CD4-positive, alpha-beta T cell treated with Interleukin-17A for 4 hours (primary cell): Measurements from ENCODE around the gene MEI1.
"Not testable (repeated sequence)": the region's sequence is repeated elsewhere in the genome, so short reads cannot be mapped to it uniquely, and the experiment has no call there.

ENCODE experiments used
- DNase-seq: peaks from one replicate; pipeline ENCODE4 v3.0.0-alpha.2; 2020; ENCODE audit warnings: mixed read lengths

Gene MEI1, protein sequence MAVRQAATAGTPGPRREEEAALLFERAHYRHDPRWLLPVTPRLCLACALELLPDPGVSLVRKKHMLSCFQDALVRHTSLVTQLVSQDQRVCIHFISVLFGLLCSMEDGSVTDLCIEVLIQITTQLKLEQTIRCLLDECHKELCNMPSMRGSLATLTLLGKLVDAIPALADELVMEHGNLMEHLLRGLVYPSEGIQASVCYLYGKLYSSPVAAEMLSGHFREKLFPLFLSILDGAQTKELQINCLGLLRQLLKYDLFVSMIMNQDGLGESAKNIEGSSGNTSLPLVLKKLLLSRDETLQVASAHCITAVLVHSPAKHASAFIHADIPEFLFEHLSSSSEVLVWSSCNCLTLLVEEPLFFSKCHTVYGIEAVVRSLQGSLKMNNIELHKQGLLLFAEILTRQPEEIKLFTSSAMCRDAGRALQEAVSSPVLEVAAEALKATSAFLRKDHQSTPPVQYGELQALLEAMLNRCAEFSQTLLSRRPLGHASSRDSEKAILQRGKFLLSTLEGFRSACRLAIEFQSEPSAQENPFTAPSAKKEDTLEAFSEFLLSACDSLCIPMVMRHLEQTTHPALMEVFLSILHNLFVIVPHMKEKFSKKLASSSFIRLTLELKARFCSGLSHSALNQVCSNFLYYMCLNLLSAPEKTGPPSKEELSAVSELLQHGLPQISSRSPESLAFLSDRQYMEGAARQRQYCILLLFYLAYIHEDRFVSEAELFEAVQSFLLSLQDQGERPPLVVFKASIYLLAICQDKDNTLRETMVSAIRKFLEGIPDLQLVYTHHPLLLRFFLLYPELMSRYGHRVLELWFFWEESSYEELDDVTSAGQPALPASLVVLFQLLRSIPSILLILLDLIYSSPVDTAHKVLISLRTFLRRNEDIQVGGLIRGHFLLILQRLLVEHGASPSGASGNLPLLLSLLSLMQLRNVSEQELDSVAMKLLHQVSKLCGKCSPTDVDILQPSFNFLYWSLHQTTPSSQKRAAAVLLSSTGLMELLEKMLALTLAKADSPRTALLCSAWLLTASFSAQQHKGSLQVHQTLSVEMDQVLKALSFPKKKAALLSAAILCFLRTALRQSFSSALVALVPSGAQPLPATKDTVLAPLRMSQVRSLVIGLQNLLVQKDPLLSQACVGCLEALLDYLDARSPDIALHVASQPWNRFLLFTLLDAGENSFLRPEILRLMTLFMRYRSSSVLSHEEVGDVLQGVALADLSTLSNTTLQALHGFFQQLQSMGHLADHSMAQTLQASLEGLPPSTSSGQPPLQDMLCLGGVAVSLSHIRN

DNA sequence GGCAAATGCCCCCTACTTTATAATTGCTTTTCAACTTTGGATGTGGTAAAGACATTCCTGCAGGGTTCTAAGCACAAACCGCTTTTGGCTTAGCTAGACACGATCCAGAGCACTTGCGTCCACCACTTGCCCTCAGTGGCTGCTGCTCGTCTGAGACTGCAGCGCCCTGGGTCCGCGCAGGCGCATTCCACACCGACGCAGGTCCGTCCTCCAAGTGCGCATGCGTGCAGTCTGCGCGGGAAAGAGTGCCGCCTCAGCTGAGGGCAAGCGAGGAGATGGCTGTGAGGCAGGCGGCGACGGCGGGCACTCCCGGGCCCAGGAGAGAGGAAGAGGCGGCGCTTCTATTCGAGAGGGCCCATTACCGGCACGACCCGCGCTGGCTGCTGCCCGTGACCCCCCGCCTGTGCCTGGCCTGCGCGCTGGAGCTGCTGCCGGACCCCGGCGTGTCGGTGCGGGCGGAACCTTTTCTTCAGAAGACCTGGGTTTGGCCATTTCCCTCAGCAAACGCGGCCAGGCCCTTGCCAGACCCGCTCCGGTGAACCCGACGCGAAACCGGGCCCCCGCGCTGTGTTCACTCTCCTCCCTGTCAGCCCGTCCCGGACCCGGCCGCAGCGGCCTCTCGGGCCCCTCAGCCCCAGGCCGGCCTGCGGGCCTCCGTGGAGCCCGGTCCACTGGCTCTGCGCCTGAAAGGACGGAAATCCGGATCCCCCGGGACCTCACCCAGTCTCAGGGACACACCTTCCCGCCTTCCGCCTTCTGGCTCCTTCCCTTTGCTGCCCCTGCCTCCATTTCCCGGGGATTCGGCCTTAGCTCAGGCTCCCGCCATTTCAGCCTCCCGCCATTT, at the start of gene MEI1:
Gene MEI1, plus strand, starts transcription at position 240 of the 844 bp plus-strand sequence. Its CDS starts 36 bp downstream, at position 276.
- DNase-seq, result peak; percentile 95

DNA sequence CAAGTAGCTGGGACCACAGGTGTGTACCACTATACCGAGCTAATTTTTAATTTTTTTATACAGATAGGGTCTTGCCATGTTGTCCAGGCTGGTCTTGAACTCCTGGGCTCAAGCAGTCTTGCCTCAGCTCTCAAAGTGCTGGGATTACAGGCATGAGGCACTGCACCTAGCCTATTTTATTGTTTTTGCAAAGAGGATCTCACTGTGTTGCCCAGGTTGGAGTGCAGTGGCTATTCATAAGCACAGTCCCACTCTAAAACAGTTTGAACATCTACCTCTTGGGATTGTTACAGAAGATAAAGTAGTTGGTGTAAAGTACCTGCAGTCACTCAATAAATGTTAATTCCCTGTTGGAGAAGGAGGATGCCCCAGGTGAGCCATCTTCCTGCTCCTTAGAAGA, 49.1 kb upstream of the MEI1 start:
- no peak for DNase-seq

DNA sequence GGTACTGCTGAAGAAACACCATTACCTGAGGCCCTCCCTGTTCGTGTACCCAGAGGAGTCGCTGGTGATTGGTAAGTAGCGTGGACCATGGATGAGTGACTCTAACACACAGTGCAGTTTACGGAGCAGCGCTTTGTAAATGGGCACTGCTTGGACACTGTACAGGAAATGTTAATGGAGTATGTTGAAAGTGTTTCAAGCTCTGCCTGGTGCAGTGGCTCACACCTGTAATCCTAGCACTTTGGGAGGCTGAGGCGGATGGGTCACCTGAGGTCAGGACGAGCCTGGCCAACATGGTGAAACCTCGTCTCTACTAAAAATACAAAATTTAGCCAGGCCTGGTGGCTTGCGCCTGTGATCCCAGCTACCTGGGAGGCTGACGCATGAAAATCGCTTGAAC, 48.5 kb upstream of the MEI1 start:
- DNase-seq, result no peak

DNA sequence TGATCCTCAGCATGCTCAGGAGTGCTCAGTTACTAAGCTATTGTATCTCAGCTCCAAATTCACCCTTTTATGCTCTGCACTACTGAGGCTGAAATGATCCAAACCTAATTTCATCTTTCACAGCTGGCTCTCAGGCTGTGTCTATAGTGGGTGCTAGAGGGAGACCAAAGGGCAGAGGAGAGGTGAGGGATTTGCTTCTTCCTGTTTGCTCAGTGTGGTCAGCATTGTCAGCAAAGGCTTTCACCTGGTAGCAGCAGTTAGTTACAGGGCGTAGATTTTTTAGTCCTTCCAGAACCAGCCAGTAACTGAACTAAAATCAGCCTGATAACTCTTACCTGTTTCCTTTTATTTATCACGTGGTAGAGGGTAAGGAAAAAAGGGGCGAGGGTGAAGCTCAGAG, 45.0 kb upstream of the MEI1 start:
- no peak for DNase-seq

DNA sequence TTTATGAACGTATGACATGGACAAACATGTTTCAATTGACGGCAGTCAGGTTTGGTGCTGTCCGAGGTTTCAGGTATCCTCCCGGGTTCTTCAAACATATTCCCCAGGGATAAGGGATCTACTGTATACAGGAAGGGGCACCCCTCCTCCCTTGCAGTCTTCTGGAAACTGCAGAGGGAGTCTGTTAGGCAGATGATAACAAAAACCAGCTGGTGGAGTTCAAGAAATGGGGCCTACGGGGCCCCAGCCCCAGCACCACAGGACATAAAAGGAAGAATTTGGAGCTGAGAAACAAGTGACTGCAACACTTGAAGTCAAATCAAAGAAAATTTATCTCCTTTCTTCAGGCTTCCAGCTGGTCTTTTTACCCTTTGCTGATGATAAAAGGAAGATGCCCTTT, 42.7 kb upstream of the MEI1 start:
- no peak for DNase-seq

DNA sequence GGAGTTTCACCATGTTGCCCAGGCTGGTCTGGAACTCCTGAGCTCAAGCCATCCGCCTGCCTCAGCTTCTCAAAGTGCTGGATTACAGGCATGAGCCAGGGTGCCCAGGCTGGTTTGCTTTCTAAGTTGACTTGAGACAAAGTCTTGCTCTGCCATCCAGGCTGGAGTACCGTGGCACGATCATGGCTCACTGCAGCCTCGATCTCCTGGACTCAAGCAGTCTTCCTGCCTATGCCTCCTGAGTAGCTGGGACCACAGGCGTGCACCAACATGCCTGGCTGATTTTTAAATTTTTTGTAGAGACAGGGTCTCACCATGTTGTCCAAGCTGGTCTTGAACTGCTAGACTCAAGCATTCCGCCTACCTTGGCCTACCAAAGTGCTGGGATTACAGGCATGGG, 41.6 kb upstream of the MEI1 start:
- DNase-seq, result no peak

DNA sequence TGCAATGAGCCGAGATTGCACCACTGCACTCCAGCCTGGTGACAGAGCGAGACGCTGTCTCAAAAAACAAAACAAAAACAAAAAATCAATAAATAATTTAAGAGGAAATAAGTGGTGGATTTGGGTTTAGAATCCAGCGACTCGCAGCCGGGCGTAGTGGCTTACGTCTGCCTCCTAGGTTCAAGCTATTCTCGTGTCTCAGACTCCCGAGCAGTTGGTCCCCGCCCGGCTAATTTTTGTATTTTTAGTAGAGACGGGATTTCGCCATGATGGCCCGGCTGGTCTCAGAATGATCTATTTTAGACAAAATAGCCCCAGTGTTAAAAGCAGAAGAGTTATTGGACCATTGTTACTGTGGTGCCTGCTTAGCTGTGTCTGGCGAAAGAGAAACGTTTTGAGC, 40.4 kb upstream of the MEI1 start:
- no peak for DNase-seq

DNA sequence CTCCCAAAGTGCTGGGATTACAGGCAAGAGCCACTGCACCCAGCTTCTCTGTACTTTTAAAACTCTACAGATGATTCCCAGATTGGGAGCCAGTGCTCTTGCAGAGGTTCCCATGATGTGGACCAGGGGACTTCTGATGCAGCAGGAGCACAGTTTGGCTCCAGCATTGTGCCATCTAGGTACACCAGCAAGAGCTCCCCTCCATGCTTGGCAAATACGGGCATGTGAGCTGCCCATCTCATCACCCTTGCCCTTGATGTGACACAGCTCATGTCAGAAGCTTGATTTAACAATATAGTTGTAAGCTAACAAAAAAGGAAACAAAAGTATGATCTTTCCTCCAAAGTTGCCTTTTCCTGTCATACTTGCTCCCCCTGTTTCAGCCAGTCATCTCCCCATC, 39.4 kb upstream of the MEI1 start:
- no peak for DNase-seq

DNA sequence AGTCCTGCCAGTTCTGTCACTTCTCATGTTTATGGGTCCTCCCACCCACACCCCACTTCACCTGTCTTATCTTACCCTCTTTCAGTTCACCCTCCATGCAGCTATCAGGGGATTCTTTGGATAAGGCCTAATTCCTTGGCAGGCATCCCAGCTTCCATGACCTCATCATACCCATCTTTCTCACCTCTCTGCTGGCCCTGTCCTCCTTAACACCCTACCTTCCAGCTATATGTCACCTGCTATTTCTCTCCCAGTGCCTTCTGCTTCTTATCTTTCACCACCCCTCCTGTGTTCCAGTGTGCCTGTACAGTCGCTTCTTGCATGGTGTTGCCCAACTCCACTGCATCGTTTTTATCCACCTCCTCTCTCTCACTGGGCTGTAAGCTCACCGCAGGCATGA, 38.9 kb upstream of the MEI1 start:
- no peak for DNase-seq

DNA sequence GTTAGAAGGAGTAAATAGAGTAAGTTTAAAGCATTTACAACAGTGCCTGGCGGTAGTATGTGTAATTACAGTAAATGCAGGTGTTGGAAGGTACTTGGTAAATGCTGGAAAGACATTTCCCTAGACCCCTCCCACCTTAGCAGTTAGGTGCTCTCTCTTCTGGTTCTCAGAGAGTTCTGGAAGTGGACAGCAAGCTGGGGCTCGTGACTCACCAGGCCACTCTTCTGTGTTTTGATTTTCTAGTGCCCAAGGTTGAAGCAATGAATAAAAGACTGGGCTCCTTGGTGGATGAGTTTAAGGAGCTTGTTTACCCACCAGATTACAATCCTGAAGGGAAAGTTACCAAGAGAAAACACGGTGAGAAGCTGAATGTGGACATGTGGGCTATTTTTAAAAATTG, 38.2 kb upstream of the MEI1 start:
- no peak for DNase-seq

DNA sequence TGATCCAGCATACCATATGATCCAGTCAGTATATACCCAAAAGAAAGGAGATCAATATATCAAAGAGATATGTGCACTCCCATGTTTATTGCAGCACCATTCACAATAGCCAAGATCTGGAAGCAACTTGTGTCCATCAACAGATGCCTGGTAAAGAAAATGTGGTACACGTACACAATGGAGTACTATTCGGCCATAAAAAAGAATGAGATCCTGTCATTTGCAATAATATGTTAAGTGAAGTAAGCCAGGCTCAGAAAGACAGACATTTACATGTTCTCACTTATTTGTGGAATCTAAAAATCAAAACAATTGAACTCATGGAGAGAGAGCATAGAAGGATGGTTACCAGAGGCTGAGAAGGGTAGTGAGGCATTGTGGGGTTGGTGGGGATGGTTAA, 37.6 kb upstream of the MEI1 start:
- no peak for DNase-seq

DNA sequence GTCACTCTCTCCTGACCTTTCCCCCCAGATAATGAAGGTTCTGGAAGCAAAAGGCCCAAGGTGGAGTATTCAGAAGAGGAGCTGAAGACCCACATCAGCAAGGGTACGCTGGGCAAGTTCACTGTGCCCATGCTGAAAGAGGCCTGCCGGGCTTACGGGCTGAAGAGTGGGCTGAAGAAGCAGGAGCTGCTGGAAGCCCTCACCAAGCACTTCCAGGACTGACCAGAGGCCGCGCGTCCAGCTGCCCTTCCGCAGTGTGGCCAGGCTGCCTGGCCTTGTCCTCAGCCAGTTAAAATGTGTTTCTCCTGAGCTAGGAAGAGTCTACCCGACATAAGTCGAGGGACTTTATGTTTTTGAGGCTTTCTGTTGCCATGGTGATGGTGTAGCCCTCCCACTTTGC, 35.7 kb upstream of the MEI1 start:
- DNase-seq, result not testable (repeated sequence)

DNA sequence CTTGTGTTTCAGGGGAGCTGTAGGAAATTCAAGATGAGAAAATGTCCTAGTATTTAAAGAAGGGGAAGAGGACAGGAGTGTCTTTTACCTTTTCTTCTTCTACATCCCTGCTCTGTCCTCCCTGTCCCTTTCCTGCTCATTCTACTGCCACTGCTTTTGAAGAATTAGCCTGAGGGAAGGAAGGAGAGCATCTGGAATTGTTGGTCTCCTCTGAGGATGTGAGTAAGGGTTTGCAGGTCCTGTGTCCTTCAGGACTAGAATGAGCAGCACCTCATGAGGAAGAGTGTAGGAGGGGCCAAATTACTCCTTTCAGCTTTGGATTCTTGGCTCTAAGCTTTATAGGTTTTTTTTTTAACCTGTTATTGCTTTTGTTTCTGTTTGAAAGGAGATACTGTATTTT, 34.8 kb upstream of the MEI1 start:
- DNase-seq, result no peak

DNA sequence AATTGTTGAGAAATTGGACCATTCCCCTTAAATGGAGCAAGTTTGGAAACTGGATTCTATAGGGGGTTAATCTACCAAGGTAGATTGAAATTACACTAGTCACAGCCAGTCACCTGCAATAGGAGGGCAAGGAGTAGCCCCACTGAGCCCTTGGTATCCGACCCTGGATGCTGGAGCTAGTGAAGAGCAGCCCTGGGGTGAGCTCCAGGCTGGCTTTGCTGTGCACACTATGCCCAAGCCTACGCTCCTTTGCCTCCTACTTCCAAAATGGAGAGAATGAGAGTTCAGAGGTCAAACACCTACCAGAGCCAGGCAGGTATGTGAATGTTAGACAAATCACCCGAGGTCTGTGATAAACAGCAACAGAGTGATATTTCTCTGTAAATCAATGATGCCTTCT, 34.4 kb upstream of the MEI1 start:
- no peak for DNase-seq

DNA sequence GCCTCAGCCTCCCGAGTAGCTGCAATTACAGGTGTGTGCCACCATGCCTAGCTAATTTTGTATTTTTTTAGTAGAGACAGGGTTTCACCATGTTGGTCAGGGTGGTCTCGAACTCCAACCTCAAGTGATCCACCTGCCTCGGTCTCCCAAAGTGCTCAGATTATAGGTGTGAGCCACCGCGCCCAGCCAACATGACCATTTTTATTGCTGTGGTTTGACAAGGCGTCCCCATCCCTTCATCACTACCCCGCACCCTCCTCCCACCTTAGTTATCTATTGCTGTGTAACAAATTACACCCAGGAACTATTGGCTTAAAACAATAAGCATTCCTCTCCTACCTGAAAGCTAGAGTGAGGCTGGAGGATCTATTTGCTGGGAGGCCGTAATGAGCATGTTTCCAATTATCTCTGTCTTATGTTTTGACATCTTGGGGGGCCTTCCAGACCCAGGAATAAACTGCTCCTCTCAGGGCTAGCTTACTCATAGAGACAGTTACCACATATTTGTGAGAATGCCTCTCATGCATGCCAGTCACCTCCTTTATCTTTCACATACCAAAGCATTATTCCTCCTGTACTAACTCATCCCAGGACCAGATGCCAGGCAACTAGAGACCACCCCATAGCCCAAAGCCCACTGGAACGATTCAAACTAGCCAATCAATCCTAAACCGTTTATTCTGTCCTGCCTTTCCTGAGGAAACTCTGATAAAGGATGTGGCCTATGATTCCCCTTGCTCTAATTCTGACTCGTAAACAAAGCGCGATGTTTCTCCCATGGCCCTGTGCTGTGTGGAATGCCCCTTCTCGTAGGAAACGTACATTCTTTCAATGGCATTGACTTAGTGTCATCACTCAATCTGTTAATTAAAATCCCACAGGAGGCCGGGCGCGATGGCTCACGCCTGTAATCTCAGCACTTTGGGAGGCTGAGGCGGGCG, 30.1 kb upstream of the MEI1 start:
- DNase-seq, result no peak

DNA sequence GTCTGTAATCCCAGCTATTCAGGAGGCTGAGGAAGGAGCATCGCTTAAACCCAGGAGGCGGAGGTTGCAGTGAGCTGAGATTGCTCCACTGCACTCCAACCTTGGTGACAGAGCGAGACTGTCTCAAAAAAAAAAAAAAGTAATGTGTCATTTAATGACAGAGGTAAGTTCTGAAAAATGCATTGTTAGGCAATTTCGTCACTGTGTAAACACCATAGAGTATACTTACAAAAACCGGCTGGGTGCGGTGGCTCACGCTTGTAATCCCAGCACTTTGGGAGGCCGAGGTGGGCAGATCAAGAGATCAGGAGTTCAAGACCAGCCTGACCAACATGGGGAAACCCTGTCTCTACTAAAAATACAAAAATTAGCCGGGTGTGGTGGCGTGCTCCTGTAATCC, 27.2 kb upstream of the MEI1 start:
- DNase-seq, result not testable (repeated sequence)

DNA sequence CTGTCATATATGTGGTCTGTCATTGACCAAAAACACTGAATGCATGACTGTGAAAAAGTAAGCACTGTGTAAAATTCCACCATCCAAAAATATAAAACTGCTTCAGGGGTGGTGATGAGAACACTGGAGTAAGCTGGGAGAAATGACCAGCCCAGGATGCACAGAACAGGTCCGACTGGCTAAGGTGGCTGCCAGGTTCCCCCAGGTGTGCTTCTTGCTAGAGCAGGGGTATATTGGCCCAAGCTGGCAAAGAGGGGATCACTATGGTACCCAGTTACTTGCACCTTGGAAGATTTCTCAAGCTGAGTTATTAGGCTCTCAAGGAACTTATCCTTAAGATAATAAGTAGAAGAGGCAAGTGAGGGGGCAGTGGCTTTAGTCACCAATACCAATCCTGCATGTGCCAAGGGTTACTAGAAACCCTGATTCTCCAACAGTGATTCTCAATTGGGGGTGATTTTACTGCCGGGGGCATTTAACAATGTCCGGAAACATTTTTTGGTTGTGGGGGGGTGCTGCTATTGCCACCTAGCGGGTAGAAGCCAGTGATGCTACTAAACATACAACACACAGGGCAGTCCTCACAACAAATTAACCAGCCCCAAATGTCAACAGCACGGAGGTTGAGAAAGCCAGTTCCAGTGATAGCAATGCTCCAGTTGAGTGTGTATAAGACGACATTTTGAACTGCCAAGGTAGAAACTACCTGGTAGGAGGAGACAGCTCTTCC, 26.4 kb upstream of the MEI1 start:
- no peak for DNase-seq

DNA sequence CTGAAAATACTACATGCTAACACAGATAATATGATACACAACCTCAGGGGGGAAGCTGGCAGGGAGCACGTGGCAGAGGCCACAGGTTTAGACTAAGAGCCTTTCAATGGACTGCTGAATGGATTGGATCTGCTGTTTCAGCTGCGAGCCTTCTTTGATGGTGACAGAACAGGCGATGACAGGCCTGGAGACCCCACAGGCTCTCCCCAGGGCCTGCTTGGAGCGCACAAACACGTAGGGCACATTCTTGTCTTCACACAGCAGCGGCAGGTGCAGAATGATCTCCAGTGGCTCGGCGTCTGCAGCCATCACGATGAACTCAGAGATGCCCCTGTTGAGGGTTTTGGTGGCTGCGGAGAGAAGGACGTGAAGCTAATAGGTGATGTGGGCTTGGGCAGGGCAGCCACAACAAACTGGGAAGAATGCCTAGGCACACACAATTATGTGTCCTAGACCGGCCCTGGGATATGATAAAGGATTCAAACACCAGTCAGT, 24.4 kb upstream of the MEI1 start:
- no peak for DNase-seq

DNA sequence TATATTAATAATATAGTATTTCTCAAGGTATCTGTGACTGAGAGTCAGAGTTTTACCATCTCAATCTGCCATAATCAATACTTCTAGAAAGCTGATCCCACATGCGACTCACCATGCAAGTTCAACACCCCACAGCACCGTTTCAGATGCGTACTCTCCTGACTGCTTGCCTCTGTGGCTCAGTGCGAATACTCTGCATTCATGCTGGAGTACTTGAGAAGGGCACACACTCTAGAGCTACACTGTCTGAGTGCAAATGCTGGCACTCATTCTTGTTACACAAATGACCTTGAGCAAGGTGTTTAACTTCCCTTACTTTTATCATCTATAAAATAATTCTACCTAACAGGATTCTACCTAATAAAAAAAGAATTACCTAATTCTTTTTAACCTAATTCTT, 23.2 kb upstream of the MEI1 start:
- DNase-seq, result no peak

DNA sequence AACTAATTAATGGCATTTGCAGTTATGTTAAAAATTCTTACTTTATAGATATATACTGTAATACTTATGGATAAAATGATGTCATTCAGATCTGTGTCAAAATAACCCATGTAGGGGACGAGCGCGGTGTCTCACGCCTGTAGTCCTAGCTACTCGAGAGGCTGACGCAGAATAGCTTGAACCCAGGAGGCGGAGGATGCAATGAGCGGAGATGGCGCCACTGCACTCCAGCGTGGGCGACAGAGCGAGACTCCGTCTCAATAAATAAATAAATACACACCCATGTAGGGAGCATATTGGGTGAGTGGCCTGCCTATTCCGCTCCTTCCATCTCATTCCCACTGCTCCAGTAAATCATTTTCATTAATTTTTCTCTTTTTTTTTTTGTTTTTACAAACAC, 17.7 kb upstream of the MEI1 start:
- no peak for DNase-seq
